Measurements from ENCODE around the gene PEAK3.

DNA sequence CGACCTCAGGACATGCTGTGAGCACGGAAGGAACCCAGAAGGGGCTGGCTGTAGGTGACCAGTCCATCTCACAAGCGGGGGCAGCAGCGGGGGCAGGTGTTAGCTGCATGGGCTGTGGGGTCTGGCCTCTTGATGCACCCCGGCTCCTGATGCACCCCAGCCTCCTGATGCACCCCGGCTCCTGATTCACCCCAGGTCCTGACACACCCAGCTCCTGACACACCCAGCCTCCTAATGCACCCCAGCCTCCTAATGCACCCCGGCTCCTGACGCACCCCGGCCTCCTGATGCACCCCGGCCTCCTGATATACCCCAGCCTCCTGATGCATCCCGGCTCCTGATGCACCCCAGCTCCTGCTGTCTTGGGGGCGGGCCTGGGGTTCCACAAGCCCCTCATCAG lies 39.0 kb upstream of the PEAK3 start:
- TF ChIP-seq, protein P1, sequence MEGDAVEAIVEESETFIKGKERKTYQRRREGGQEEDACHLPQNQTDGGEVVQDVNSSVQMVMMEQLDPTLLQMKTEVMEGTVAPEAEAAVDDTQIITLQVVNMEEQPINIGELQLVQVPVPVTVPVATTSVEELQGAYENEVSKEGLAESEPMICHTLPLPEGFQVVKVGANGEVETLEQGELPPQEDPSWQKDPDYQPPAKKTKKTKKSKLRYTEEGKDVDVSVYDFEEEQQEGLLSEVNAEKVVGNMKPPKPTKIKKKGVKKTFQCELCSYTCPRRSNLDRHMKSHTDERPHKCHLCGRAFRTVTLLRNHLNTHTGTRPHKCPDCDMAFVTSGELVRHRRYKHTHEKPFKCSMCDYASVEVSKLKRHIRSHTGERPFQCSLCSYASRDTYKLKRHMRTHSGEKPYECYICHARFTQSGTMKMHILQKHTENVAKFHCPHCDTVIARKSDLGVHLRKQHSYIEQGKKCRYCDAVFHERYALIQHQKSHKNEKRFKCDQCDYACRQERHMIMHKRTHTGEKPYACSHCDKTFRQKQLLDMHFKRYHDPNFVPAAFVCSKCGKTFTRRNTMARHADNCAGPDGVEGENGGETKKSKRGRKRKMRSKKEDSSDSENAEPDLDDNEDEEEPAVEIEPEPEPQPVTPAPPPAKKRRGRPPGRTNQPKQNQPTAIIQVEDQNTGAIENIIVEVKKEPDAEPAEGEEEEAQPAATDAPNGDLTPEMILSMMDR (IDR thresholded peaks at IDR 0.05), result no peak
- no peak for TF ChIP-seq POLR2A (IDR thresholded peaks at IDR 0.05)
